GM21529 (cell line): ENCODE measurements around the gene CCDC178.
"Not testable (repeated sequence)": the region's sequence is repeated elsewhere in the genome, so short reads cannot be mapped to it uniquely, and the experiment has no call there.

Experiments
- ATAC-seq: cut with Tn5 transposase; IDR thresholded peaks from one replicate; pipeline ENCODE4 v1.9.1; 2021; ENCODE audit not compliant: unreplicated experiment

CCDC178 gene

GRCh38 chr18:33355756-33356155 is 84.8 kb downstream of the CCDC178 start:
- no peak for ATAC-seq

- no peak for ATAC-seq
These were observed 85.3 kb downstream of the CCDC178 start for GRCh38 chr18:33355263-33355662.

GRCh38 chr18:33350256-33350655 is 90.3 kb downstream of the CCDC178 start:
- ATAC-seq: no peak

- not testable (repeated sequence) for ATAC-seq
These were observed 100.8 kb downstream of the CCDC178 start for GRCh38 chr18:33339733-33340132.

DNA sequence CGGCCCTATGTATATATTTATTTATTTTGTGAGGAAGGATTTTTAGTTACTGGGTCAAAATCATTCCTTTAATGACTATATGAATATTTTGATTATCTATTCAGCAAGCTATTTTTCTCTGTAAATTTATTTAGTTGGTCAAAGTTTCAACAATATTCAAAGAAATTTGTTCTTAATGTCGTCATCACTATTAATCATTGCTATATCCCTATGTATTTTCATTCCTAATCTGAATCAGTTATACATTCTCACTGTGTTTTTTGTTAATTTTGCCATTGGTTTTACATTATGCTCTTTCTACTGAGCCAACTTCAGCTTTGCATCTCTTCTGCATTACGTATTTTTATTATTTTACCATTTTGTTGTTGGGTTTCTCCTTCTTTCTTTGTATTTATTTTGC is 105.7 kb downstream of the CCDC178 start:
- ATAC-seq: no peak

- ATAC-seq: no peak
These were observed 109.8 kb downstream of the CCDC178 start for GRCh38 chr18:33330711-33331110.

DNA sequence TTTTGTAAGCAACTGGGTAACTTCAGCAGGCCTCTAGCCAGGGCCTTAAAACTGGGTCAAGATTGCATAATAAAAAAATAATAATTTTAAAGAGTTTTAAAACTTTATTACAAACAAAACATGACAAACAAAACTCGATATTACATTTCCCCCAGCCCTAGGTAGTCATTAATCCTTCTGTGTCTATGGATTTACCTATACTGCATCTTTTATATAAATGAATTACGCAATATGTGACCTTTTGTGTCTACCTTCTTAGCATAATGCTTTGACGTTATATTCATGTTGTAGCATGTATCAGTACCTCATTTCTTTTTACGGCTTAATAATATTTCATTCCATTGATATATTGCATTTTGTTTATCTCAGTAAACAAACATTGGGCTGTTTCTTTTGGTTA is 113.5 kb downstream of the CCDC178 start:
- ATAC-seq: no peak

DNA sequence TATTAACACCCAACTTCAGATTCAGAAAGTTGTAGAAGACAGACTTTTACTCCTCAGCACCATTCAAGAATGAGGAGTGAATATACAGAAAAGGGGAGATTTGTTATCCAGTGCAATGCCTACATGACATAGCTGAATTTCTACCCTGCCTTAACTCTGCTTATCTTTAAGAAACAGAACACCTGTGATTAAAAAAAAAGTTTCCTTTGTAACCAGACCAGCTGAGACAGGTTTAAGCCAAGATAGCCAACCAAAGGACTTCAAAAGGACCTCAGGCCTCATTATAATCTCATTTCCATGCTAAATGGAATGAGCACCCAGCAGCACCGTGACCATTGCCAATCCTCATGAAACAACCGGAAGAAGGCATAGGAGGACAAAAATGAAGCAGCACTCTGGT is 122.9 kb downstream of the CCDC178 start:
- no peak for ATAC-seq

- no peak for ATAC-seq
These were observed 124.4 kb downstream of the CCDC178 start for GRCh38 chr18:33316146-33316587.

- no peak for ATAC-seq
These were observed 133.0 kb downstream of the CCDC178 start for GRCh38 chr18:33307520-33307919.

- no peak for ATAC-seq
These were observed 136.2 kb downstream of the CCDC178 start for GRCh38 chr18:33304277-33304676.

GRCh38 chr18:33291539-33291938 is 149.0 kb downstream of the CCDC178 start:
- ATAC-seq: no peak

DNA sequence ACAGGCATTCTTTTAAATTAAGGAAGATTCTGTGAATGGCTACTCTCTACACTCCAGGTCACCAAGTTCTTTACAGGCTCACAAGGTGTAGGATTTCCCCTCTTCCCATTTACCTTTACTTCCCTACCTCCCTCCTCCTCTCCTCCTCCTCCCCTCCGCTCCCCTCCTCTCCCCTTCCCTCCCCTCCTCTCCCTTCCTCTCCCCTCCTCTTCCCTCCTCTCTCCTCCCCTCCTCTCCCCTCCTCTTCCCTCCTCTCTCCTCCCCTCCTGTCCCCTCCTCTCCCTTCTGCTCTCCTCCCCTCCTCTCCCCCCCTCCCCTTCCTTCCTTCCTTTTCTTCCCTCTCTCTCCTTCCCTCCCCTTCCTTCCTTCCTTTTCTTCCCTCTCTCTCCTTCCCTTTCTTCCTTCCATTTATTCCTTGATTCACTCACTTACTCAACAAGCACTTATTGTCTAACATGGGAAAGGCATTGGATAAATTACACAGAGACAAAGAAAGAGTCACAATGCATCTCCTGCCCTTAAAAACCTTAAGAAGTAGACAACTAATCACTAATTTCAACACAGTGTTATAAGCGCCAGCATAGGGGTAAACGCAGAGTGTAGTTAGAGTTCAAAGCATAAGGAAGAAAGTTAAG is 152.3 kb downstream of the CCDC178 start:
- no peak for ATAC-seq

DNA sequence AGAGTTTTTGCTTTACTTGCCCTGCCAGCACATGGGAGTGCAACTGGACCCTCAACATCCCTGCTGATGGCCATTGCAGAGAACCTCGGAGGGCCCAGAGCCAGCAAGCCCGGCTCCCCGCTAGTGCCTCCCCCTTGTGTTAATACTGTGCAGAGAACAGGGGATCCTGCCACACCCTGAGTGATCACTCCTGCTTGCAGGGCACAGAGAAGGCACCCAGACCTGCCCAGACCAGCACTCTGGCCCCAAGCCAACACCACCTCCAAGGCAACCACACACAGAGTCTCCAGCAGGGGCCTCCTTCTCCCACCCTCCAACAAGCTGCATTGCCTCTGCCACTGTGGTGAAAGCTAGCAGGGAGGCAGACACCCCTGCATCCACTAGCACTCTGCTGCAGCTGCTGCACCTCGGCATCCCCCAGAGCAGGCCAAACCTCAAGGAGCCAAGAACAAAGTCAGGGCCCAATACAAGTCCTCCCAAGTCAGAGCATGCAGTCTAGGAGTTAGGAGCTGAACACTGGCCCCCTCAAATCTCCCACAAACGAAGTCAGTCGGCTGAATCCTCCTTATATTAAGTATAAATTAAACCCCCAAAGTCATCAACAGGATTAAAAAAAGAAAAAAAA is 157.7 kb downstream of the CCDC178 start:
- no peak for ATAC-seq

DNA sequence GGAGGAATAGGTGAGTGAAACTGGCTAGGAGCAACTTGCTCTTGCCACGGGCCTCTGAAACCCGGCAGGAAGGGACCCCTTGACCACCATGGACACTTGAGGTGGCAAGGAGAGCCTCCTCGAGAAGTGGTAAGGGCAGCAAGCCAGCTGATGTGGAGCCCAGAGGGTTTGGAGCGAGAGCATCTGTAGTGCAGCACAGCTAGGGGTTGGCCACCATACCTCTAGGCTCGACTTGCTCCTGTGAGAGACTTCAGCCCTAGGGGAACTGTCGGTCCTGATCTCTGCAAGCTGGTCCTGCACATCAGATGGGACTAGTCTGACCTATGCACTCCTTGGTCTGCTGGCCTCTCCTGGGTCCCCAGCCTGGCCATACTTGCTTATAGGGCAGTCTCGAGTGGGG is 158.4 kb downstream of the CCDC178 start:
- ATAC-seq: no peak

DNA sequence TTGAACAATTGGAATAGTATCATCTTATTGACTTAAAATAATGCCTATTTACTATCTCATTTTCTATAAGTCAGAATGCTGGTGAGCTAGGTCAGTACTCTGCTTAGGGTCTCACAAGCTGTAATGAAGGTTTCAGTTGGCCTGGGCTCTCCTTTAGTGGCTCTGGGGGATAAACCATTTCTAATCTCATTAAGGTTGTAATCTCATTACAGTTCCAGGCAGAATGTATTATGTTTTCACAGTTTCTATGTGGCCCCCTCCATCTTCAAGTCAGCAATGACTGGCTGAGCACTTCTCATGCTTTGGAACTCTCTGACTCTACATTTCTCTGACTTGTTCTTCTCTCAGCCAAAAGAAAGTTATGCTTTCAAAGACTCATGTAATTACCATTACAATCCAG is 163.1 kb downstream of the CCDC178 start:
- ATAC-seq: no peak

DNA sequence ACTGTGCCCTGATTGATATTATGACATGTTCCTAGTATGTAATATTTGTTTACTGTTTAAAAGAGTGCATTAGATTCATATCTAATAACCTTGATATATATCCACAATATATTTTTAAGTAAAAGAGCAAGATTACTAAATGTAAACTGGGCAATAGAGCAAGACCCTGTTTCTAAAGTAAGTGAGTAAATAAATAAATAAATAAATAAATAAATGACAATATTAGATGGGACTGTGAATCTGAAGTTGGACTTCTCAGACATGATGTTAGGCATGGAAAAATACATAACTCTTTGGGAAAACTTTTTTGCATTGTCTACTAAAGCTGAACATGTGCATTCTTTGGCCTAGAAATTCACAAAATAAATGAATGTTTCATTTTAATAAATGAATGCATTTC is 164.7 kb downstream of the CCDC178 start:
- no peak for ATAC-seq

DNA sequence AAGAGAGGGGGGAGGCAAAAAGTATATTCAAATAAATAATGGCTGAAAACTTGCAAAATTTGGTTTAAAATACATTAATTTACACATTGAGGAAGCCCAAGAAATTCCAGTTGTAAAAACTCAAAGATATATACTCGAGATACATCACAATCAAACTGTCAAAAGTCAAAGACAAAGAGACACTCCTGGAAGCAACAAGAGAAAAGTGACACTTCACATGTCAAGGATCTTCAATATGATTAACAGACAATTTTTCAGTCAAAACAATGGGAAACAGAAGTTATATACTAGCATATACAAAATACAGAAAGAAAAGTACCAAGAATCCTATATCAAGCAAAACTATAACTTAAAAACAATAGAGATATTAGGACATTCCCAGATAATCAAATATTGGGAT is 170.2 kb downstream of the CCDC178 start:
- no peak for ATAC-seq

GRCh38 chr18:33269223-33269622 is 171.3 kb downstream of the CCDC178 start:
- ATAC-seq: no peak

DNA sequence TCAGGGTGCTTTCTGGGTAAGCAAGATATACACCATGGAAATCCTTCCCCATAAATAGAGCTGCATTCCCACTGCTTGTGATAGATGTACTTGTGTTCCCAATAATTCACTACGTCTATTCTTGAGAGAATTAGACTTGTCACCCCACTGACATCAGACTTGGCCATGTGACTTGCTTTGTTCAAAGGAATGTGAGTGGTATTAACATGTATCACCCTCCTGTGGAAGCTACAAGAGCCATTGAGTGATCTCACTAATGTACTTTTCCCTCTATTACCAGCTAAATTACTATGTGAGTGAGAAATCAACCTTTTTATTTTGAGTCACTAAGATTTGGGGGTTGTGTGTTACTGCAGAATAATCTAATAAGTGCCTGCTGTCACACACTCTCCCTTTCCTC is 176.0 kb downstream of the CCDC178 start:
- ATAC-seq: no peak

- ATAC-seq: no peak
These were observed 201.2 kb downstream of the CCDC178 start for GRCh38 chr18:33239298-33239697.

- peak; percentile 28 for ATAC-seq
These were observed 208.2 kb downstream of the CCDC178 start for GRCh38 chr18:33232318-33232626.
